PC-3 (cell line): ENCODE results near the gene DCHS1.

ENCODE experiments used
- CTCF ChIP-seq: fragments of 300-600 bp; sonication (generic); conservative IDR thresholded peaks from 2 replicates; pipeline ENCODE4 v1.5.1; 2017; ENCODE audit warnings: antibody characterized with exemption, low read depth, mild to moderate bottlenecking, low read length
- EZH2 ChIP-seq: fragments of 300-600 bp; sonication (generic); IDR thresholded peaks from one replicate; pipeline ENCODE4 v1.6.1; 2017; ENCODE audit warnings: antibody characterized with exemption, mild to moderate bottlenecking, low read length; ENCODE audit not compliant: unreplicated experiment

- no peak for TF ChIP-seq CTCF
- TF ChIP-seq EZH2, result no peak
These were observed 56.2 kb downstream of the DCHS1 start for GRCh38 chr11:6599449-6599848.
